ENCODE measurements around the gene FNIP2.
A peak's percentile ranks its signal among the peaks of the same experiment; 100 is the strongest.

FNIP2 gene

GRCh38 chr4:158822348-158822747 lies 53.5 kb downstream of the FNIP2 start:
- no peak overlapping the region for H3K4me3 ChIP-seq (ENCODE audit: low read length)
- DNase-seq (ENCODE audit: low read depth) = no peak
- TF ChIP-seq, protein P1, sequence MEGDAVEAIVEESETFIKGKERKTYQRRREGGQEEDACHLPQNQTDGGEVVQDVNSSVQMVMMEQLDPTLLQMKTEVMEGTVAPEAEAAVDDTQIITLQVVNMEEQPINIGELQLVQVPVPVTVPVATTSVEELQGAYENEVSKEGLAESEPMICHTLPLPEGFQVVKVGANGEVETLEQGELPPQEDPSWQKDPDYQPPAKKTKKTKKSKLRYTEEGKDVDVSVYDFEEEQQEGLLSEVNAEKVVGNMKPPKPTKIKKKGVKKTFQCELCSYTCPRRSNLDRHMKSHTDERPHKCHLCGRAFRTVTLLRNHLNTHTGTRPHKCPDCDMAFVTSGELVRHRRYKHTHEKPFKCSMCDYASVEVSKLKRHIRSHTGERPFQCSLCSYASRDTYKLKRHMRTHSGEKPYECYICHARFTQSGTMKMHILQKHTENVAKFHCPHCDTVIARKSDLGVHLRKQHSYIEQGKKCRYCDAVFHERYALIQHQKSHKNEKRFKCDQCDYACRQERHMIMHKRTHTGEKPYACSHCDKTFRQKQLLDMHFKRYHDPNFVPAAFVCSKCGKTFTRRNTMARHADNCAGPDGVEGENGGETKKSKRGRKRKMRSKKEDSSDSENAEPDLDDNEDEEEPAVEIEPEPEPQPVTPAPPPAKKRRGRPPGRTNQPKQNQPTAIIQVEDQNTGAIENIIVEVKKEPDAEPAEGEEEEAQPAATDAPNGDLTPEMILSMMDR (conservative IDR thresholded peaks at IDR 0.05; ENCODE audit: low read depth, low read length) = no peak

DNA sequence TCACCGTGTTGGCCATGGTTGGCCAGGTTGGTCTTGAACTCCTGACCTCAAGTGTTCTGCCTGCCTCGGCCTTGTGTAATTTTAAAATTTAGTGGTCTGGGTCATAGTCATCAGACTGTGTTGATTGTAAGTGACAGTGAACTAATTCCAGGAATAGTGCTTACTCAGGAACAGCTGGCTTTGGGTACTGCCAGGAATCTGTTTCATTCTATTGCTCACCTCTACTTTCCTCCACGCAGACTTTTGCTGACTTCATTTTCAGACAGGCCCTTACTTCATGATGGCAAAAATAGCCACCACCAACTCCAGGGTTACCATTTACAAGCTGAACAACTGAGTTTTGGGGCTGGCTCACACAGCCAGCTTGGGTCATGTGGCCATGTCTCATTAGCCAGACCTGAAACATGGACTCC lies 54.6 kb downstream of the FNIP2 start:
- TF ChIP-seq, protein P1 (conservative IDR thresholded peaks at IDR 0.05; ENCODE audit: low read depth, low read length) = no peak
- no peak overlapping the region for H3K4me3 ChIP-seq (ENCODE audit: low read length)
- DNase-seq (ENCODE audit: low read depth) = peak; percentile 81

- DNase-seq (ENCODE audit: low read depth) = no peak
- H3K4me3 ChIP-seq (ENCODE audit: low read length) = no peak overlapping the region
- TF ChIP-seq, protein P1 (conservative IDR thresholded peaks at IDR 0.05; ENCODE audit: low read depth, low read length) = no peak
Observed at GRCh38 chr4:158824425-158825274, 55.8 kb downstream of the FNIP2 start.

- no peak for DNase-seq (ENCODE audit: low read depth)
- no peak overlapping the region for H3K4me3 ChIP-seq (ENCODE audit: low read length)
- TF ChIP-seq, protein P1 (conservative IDR thresholded peaks at IDR 0.05; ENCODE audit: low read depth, low read length) = no peak
Observed at GRCh38 chr4:158825433-158826036, 56.7 kb downstream of the FNIP2 start.

- no peak for DNase-seq (ENCODE audit: low read depth)
- TF ChIP-seq, protein P1 (conservative IDR thresholded peaks at IDR 0.05; ENCODE audit: low read depth, low read length) = no peak
- H3K4me3 ChIP-seq (ENCODE audit: low read length) = no peak overlapping the region
Observed at GRCh38 chr4:158826057-158826456, 57.2 kb downstream of the FNIP2 start.

- H3K4me3 ChIP-seq (ENCODE audit: low read length) = no peak overlapping the region
- no peak for DNase-seq (ENCODE audit: low read depth)
- TF ChIP-seq, protein P1 (conservative IDR thresholded peaks at IDR 0.05; ENCODE audit: low read depth, low read length) = no peak
Observed at GRCh38 chr4:158826882-158827281, 58.1 kb downstream of the FNIP2 start.

Data from retinal pigment epithelial cell (primary cell).